Activated T-helper 2 cell treated with anti-CD3 and anti-CD28 coated beads, Interferon-gamma antibody, Interleukin-2, Interleukin-4, amounts not matched to agents 10 μg/mL and 5 μg/mL and 100 μg/mL, durations not matched to agents 14 hours and 24 hours and 36 hours (primary cell): ENCODE data around the gene SLC26A6. TPM values are rescaled to one million over a fixed set of nuclear protein-coding genes. Genes with fewer than 3 reads are reported as not detected.
A peak's percentile ranks its signal among the peaks of the same experiment; 100 is the strongest.

Experiments used
- DNase-seq: peaks from one replicate; pipeline ENCODE4 v3.0.0; 2021; ENCODE audit warnings: low spot score
- H3K27ac Mint-ChIP-seq: one replicate; pipeline ENCODE4 v1.8.0; 2021; ENCODE audit warnings: mixed read lengths
- H3K27me3 Mint-ChIP-seq: one replicate; pipeline ENCODE4 v1.8.0; 2021; ENCODE audit warnings: low read depth, mixed read lengths
- H3K36me3 Mint-ChIP-seq: one replicate; pipeline ENCODE4 v1.8.0; 2021; ENCODE audit warnings: low read depth, mixed read lengths
- H3K4me1 Mint-ChIP-seq: one replicate; pipeline ENCODE4 v1.8.0; 2021; ENCODE audit warnings: low read depth, mixed read lengths
- H3K4me3 Mint-ChIP-seq: one replicate; pipeline ENCODE4 v1.8.0; 2021; ENCODE audit warnings: low read depth, mild to moderate bottlenecking, moderate library complexity, mixed read lengths
- H3K9me3 Mint-ChIP-seq: one replicate; pipeline ENCODE4 v1.8.0; 2021; ENCODE audit warnings: mixed read lengths
- intact Hi-C: fragments of 100-400 bp; cut with micrococcal nuclease; formaldehyde crosslinking; loops from one replicate; pipeline ENCODE4 v1.15.1; 2023
- total RNA-seq: library from RNA; stranded (reverse); gene quantifications from 2 replicates; pipeline ENCODE4 v1.2.3, GENCODE V29; 2022

The SLC26A6 gene
- total RNA-seq, 1 donor from 2014 or later = 89.6 TPM

DNA sequence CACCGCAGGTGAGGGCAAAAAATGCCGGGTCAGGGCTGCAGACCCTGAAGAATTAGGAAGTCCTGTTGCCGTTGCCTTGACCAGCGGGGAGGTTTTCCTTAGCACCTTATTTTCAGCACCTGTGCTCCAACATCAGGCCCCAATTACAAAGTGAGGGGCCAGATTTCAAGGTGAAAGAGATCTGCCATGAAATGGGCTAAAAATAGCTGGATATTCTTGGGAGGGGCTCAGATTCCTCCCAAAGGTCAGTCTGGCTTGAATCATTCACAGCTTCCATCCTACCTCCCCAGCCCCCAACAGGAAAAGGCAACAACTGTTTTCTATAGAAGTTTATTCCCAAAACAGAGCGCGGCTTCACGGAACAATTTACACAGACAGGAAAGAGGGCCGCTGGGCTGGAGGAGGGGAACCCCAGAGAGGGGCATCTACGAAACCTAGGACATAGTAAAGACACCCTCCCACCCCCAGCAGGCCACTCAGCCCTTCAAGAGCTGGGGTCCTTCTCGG is 941 bp upstream of the SLC26A6 start:
- no peaks in the 10 kb centered on the region for H3K9me3 Mint-ChIP-seq
- no peak for DNase-seq
- H3K27ac Mint-ChIP-seq = peak overlapping the region; percentile 87
- H3K36me3 Mint-ChIP-seq = peaks cover 20% of the 10 kb centered on the region
- no peaks in the 10 kb centered on the region for H3K27me3 Mint-ChIP-seq
- H3K4me1 Mint-ChIP-seq = peaks cover 21% of the 10 kb centered on the region
- peak overlapping the region; percentile 92 for H3K4me3 Mint-ChIP-seq
- intact Hi-C loops = loop anchor here (5.0 to 10.0 kb wide), 2 partner anchors 161 to 234 kb away; no protein-coding TSS in a partner anchor

DNA sequence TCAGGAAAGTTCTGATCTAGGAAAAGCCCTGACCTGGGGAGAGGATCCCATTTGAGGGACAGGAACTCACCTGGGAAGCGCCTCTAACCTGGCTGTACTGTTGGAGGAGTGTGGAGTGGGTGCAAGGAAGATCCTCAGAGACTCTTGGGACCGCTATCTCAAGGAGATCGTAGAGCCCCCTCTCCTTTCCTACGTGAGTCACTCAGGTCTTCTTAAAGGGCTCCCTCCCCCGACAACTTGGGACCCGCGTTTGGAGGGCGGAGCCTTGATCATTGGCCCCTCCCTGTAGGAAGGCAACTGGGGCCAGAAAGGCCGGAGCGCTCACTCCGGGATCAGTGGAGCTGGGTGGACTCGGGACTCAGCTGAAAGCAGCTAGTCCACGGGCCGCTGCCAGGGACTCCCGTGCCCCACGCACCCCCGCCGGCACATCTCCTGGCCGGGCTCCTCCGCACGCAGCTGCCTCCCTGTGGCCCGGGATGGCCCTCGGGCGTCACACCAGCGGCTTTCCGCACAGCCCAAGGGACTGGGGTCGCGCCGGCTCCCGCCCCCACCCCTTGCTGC is 520 bp downstream of the SLC26A6 start:
- H3K36me3 Mint-ChIP-seq = peaks cover 33% of the 10 kb centered on the region
- no peaks in the 10 kb centered on the region for H3K9me3 Mint-ChIP-seq
- peak overlapping the region; percentile 42 for H3K27ac Mint-ChIP-seq
- peaks cover 21% of the 10 kb centered on the region for H3K4me1 Mint-ChIP-seq
- H3K27me3 Mint-ChIP-seq = no peaks in the 10 kb centered on the region
- peak overlapping the region; percentile 92 for H3K4me3 Mint-ChIP-seq
- intact Hi-C loops = loop anchor here (1.0 to 10.0 kb wide), 6 partner anchors 20 to 232 kb away; partner anchors contain the start of gene UQCRC1
- DNase-seq = peak; percentile 37

DNA sequence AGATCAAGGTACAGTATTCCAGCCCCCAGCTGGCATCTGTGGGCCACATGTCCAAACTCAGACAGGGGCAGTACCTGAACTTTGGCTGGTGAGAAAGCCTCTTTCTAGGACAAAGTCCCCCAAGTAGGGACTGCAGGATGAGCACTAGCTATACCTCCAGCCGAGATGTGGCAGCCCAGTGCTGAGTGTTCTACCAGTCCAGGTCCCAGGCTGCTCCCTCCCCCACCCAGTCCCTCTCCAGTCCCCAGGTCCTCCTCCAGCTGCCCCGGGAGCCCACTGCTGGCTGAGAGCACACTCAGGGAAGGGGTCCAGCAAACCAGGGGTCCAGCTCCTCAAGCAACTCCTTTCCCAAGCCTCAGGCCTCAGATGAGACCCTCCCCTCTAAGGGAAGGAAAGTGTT is 1.5 kb downstream of the SLC26A6 start:
- intact Hi-C loops = loop anchor here (2.0 to 10.0 kb wide), 2 partner anchors 23 to 159 kb away; no protein-coding TSS in a partner anchor
- peaks cover 40% of the 10 kb centered on the region for H3K36me3 Mint-ChIP-seq

DNA sequence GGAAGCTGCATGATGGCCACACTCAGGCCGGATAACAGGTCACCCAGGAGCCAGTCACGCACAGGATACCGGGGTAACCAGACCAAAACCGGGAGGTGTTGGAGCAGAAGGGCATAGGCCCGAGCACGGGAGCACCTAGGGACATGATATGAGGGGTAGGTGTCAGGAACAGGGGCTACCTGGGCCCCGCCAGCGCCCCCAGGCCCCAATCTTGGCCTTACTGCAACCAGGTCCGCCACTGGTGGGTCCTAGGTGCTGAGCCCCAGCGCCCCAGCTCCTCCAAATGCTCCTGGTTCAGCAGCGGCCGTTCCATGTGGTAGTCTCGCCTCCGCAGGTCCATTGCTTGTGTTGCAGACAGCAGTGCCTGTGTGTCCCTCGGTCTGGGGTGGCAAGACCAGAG is 2.0 kb downstream of the SLC26A6 start:
- H3K36me3 Mint-ChIP-seq = peaks cover 44% of the 10 kb centered on the region
- H3K4me1 Mint-ChIP-seq = peaks cover 21% of the 10 kb centered on the region
- H3K27ac Mint-ChIP-seq = peak overlapping the region; percentile 38
- intact Hi-C loops = loop anchor here (10.0 kb wide), 1 partner anchor 158 kb away; no protein-coding TSS in a partner anchor
- no peaks in the 10 kb centered on the region for H3K27me3 Mint-ChIP-seq
- H3K9me3 Mint-ChIP-seq = no peaks in the 10 kb centered on the region
- no peak for DNase-seq
- peak overlapping the region; percentile 92 for H3K4me3 Mint-ChIP-seq

More for the DNA sequence above, 1.5 kb downstream of the SLC26A6 start:
- Mint-ChIP-seq H3K4me1 (peaks cover 21% of the 10 kb centered on the region), H3K27me3 (no peaks in the 10 kb centered on the region), H3K9me3 (no peaks in the 10 kb centered on the region), H3K27ac (peak overlapping the region; percentile 38), H3K4me3 (peak overlapping the region; percentile 92)
- no peak for DNase-seq

GRCh38 chr3:48631516-48632448 is 3.5 kb downstream of the SLC26A6 start:
- Mint-ChIP-seq H3K4me1 (peaks cover 17% of the 10 kb centered on the region), H3K9me3 (no peaks in the 10 kb centered on the region), H3K27me3 (no peaks in the 10 kb centered on the region), H3K4me3 (no peak overlapping the region), H3K36me3 (peaks cover 56% of the 10 kb centered on the region), H3K27ac (no peak overlapping the region)
- DNase-seq = no peak
- intact Hi-C loops = loop anchor here (10.0 kb wide), 1 partner anchor 157 kb away; no protein-coding TSS in a partner anchor

DNA sequence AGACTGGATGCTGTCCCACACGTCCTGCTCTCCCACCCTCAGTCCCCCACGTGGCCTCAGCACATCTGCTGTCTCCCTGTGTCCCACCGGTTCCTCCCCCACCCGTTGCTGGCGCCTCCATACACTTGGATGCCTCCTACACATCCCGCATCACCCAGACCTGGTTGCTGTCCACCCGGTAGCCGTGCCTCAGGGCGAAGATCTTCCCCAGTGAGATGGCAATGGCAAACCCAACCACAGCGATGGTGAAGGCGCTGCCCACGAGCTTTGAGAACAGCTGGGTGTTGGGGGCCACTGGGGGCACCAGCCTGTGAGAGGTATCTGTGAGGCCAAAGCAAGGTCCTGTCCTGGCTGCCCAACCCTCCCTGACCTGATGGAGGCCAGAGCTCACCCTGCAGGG is 4.4 kb downstream of the SLC26A6 start:
- Mint-ChIP-seq H3K27me3 (no peaks in the 10 kb centered on the region), H3K4me3 (no peak overlapping the region), H3K4me1 (peaks cover 11% of the 10 kb centered on the region), H3K36me3 (peaks cover 65% of the 10 kb centered on the region), H3K27ac (no peak overlapping the region), H3K9me3 (no peaks in the 10 kb centered on the region)
- intact Hi-C loops = loop anchor here (10.0 kb wide), 1 partner anchor 156 kb away; no protein-coding TSS in a partner anchor
- no peak for DNase-seq

- no peak for DNase-seq
- Mint-ChIP-seq H3K36me3 (peaks cover 69% of the 10 kb centered on the region), H3K27ac (no peak overlapping the region), H3K4me1 (peaks cover 11% of the 10 kb centered on the region), H3K9me3 (no peaks in the 10 kb centered on the region), H3K4me3 (no peak overlapping the region), H3K27me3 (no peaks in the 10 kb centered on the region)
- intact Hi-C loops = loop anchor here (10.0 kb wide), 1 partner anchor 156 kb away; no protein-coding TSS in a partner anchor
These were observed 4.9 kb downstream of the SLC26A6 start for GRCh38 chr3:48630407-48630806.

GRCh38 chr3:48629894-48630293 is 5.4 kb downstream of the SLC26A6 start:
- H3K4me1 Mint-ChIP-seq = peaks cover 11% of the 10 kb centered on the region
- intact Hi-C loops = loop anchor here (10.0 kb wide), 1 partner anchor 155 kb away; no protein-coding TSS in a partner anchor
- H3K27me3 Mint-ChIP-seq = no peaks in the 10 kb centered on the region
- H3K36me3 Mint-ChIP-seq = peaks cover 70% of the 10 kb centered on the region
- H3K4me3 Mint-ChIP-seq = no peak overlapping the region
- no peak overlapping the region for H3K27ac Mint-ChIP-seq
- DNase-seq = no peak
- H3K9me3 Mint-ChIP-seq = no peaks in the 10 kb centered on the region

GRCh38 chr3:48628277-48629017 is 6.8 kb downstream of the SLC26A6 start:
- intact Hi-C loops = no loop called here
- Mint-ChIP-seq H3K36me3 (peaks cover 75% of the 10 kb centered on the region), H3K4me3 (no peak overlapping the region)

GRCh38 chr3:48625600-48625999 is 9.7 kb downstream of the SLC26A6 start:
- Mint-ChIP-seq H3K9me3 (no peaks in the 10 kb centered on the region), H3K27me3 (no peaks in the 10 kb centered on the region)

More at GRCh38 chr3:48628277-48629017, 6.8 kb downstream of the SLC26A6 start:
- H3K27ac Mint-ChIP-seq = no peak overlapping the region
- H3K9me3 Mint-ChIP-seq = no peaks in the 10 kb centered on the region
- DNase-seq = no peak
- peaks cover 13% of the 10 kb centered on the region for H3K4me1 Mint-ChIP-seq
- no peaks in the 10 kb centered on the region for H3K27me3 Mint-ChIP-seq

GRCh38 chr3:48624767-48625166 is 10.5 kb downstream of the SLC26A6 start:
- no peak for DNase-seq
- H3K27me3 Mint-ChIP-seq = no peaks in the 10 kb centered on the region
- H3K9me3 Mint-ChIP-seq = no peaks in the 10 kb centered on the region
- H3K4me1 Mint-ChIP-seq = peaks cover 10% of the 10 kb centered on the region
- peak overlapping the region; percentile 57 for H3K27ac Mint-ChIP-seq
- intact Hi-C loops = no loop called here
- H3K36me3 Mint-ChIP-seq = peaks cover 62% of the 10 kb centered on the region
- no peak overlapping the region for H3K4me3 Mint-ChIP-seq

More at GRCh38 chr3:48625600-48625999, 9.7 kb downstream of the SLC26A6 start:
- Mint-ChIP-seq H3K4me1 (peaks cover 10% of the 10 kb centered on the region), H3K36me3 (peaks cover 61% of the 10 kb centered on the region), H3K27ac (no peak overlapping the region), H3K4me3 (no peak overlapping the region)
- no peak for DNase-seq
- intact Hi-C loops = no loop called here
